Measurements from ENCODE around the gene SEC24B. TPM values are rescaled to one million over a fixed set of nuclear protein-coding genes. Genes with fewer than 3 reads are reported as not detected.
"Not testable (repeated sequence)": the region's sequence is repeated elsewhere in the genome, so short reads cannot be mapped to it uniquely, and the experiment has no call there.

SEC24B gene
- total RNA-seq, 6 donors from 2014 or later = 17.4 to 38.8 (median 29.2) TPM

DNA sequence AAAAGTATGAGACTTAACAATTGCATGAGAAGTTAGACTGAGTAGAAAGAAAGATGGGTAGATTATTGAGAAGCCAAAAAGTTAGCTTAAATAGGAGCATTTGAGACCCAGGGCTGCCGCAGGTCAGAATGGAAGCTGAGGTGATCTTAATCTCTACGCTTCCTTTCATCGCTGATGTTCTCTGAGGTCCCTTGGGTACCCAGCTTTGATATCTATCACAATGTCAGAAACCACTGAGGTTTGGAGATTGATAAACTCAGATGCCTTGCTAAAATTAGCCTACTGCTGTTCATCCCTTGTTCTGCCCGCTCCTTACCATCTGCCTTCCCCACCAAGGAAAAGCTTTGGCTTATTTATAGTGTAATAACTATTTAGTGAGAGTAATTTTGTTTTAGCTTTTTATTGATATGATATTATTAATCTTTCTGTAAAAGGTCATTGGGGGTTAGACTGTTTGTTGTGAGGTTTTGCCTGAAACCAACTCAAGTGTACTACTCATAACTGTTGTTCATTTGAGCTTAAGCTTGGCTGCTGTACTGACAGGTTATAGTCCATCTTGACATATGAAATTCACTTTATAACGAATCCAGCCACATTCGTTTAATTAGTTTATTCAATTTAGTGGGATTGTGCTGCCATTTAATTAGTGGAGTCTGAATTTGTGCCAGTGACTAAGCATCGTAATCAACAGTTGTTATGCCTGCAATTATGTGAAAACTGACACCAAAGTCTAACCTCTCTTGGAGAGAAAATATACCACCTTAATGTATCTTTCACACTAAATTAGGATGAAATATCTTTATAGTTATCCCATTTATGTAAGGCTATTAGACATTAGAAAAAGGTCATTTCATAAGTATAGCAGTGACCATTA lies 141.6 kb downstream of the SEC24B start:
- whole genome bisulfite sequencing, 2 donors = 91% methylated on average over 7 of the region's 7 CpGs
- ATAC-seq (ENCODE audit: low FRiP score in 2 of 2) (no peak), DNase-seq (no peak)
- Histone ChIP-seq H3K27me3 (no peaks in the 10 kb centered on the region), H3K4me3 (no peak overlapping the region), H3K4me1 (peaks cover 0 to 4% (median 3%) of the 10 kb centered on the region in 4 donors), H3K27ac (no peak overlapping the region), H3K9me3 (no peaks in the 10 kb centered on the region), H3K36me3 (no peaks in the 10 kb centered on the region)
- TF ChIP-seq POLR2A (IDR thresholded peaks at IDR 0.05) (no peak), EP300 (IDR thresholded peaks at IDR 0.05) (no peak), POLR2AphosphoS5 (IDR thresholded peaks at IDR 0.05) (no peak)
- TF ChIP-seq, protein P1, sequence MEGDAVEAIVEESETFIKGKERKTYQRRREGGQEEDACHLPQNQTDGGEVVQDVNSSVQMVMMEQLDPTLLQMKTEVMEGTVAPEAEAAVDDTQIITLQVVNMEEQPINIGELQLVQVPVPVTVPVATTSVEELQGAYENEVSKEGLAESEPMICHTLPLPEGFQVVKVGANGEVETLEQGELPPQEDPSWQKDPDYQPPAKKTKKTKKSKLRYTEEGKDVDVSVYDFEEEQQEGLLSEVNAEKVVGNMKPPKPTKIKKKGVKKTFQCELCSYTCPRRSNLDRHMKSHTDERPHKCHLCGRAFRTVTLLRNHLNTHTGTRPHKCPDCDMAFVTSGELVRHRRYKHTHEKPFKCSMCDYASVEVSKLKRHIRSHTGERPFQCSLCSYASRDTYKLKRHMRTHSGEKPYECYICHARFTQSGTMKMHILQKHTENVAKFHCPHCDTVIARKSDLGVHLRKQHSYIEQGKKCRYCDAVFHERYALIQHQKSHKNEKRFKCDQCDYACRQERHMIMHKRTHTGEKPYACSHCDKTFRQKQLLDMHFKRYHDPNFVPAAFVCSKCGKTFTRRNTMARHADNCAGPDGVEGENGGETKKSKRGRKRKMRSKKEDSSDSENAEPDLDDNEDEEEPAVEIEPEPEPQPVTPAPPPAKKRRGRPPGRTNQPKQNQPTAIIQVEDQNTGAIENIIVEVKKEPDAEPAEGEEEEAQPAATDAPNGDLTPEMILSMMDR (IDR thresholded peaks at IDR 0.05) = no peak

DNA sequence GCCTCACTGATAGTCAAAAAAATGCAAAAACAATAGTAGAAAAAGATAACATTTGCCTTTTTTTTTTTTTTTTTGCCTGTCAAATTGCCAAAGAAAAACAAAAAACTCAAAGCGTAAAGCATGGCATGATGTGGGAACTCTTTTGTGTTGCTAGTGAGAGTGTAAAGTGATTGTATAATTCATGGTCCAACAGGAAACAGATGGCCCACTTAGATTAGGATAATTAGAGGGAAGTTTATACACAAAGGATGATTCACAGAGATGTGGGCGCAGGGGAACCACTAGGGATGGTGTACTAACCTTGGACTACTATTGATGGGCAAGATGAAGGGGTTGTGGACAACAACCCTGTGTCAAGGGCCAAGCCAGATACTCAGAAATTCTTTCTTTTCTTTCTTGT lies 142.8 kb downstream of the SEC24B start:
- Histone ChIP-seq H3K27ac (no peak overlapping the region), H3K27me3 (no peaks in the 10 kb centered on the region), H3K4me3 (no peak overlapping the region), H3K4me1 (peaks cover 0 to 4% (median 3%) of the 10 kb centered on the region in 4 donors), H3K9me3 (no peaks in the 10 kb centered on the region), H3K36me3 (no peaks in the 10 kb centered on the region)
- no peak for ATAC-seq (ENCODE audit: low FRiP score in 2 of 2)
- WGBS, 2 donors = 49 to 57% methylated on average over 2 of the region's 2 CpGs
- DNase-seq = no peak
- TF ChIP-seq POLR2AphosphoS5 (IDR thresholded peaks at IDR 0.05) (peak in 1 of 2 donors; percentile 11), EP300 (IDR thresholded peaks at IDR 0.05) (peak in 2 of 4 donors; percentile 22 to 38)
- TF ChIP-seq, protein P1 (IDR thresholded peaks at IDR 0.05) = no peak

DNA sequence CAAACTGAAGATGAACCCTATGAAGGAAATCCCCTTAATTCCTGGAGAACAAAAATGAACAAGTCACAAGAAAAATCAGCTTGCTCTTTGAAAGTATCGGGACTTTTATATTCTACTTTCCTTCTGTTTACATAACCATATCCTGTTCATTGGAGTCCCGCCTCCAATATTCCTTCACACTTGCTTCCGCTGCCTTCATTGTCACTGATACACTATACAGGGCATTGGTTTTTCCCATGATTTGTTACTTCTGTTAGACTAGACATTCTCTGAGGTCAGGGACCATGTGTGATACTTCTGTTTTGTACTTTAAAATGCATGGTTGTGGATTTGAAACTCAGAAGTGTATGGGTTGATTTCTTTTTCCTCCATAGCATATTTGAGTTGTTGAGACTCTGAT lies 145.2 kb downstream of the SEC24B start:
- H3K4me3 ChIP-seq = no peak overlapping the region
- H3K4me1 ChIP-seq = peaks cover 0 to 4% (median 3%) of the 10 kb centered on the region in 4 donors
- 66 to 73% methylated on average over 3 of the region's 3 CpGs for WGBS, 2 donors
- no peaks in the 10 kb centered on the region for H3K27me3 ChIP-seq
- H3K36me3 ChIP-seq = no peaks in the 10 kb centered on the region
- H3K9me3 ChIP-seq = no peaks in the 10 kb centered on the region
- ATAC-seq (ENCODE audit: low FRiP score in 2 of 2) (no peak), DNase-seq (no peak)
- no peak overlapping the region for H3K27ac ChIP-seq
- TF ChIP-seq, protein P1 (IDR thresholded peaks at IDR 0.05) = no peak
- no peak for TF ChIP-seq POLR2AphosphoS5 (IDR thresholded peaks at IDR 0.05)
- no peak for TF ChIP-seq POLR2A (IDR thresholded peaks at IDR 0.05)
- no peak for TF ChIP-seq EP300 (IDR thresholded peaks at IDR 0.05)

DNA sequence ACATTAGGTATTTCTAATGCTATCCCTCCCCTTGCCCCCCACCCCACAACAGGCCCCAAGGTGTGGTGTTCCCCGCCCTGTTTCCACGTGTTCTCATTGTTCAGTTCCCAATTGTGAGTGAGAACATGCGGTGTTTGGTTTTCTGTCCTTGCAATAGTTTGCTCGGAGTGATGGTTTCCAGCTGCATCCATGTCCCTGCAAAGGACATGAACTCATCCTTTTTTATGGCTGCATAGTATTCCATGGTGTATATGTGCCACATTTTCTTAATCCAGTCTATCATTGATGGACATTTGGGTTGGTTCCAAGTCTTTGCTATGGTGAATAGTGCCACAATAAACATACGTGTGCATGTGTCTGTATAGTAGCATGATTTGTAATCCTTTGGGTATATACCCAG lies 146.4 kb downstream of the SEC24B start:
- H3K4me3 ChIP-seq; H3K4me1 ChIP-seq; H3K9me3 ChIP-seq; H3K27ac ChIP-seq; DNase-seq; H3K27me3 ChIP-seq; H3K36me3 ChIP-seq; ATAC-seq (ENCODE audit: low FRiP score in 2 of 2): not testable (repeated sequence)
- WGBS, 2 donors = 92 to 96% methylated on average over 5 of the region's 5 CpGs

DNA sequence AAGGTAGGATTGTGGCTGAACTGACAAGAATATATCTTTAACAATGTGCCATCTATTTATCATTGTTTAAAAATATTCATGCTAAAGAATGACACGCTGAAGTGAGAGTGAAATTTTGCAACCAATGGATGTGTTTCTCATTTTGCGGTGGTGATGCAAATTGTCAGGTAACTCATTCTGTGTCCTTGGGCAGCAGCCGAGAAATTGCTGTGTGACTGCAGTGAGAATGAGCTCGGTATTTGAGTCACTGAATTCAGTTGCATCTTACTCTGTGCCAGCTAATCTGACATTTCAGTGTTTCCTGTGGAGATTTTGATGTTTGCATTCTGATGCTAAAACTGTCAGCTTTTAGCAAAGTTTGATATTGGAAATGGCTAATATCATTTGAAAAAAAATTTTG lies 154.6 kb downstream of the SEC24B start:
- WGBS, 2 donors = 76 to 79% methylated on average over 4 of the region's 4 CpGs
- no peaks in the 10 kb centered on the region for H3K27me3 ChIP-seq
- no peak for DNase-seq
- H3K36me3 ChIP-seq = no peaks in the 10 kb centered on the region
- H3K4me1 ChIP-seq = peaks cover 0 to 4% (median 0%) of the 10 kb centered on the region in 4 donors
- no peak for TF ChIP-seq POLR2A (IDR thresholded peaks at IDR 0.05)
- TF ChIP-seq, protein P1 (IDR thresholded peaks at IDR 0.05) = no peak
- H3K4me3 ChIP-seq = no peak overlapping the region
- ATAC-seq (ENCODE audit: low FRiP score in 2 of 2) = no peak
- no peak overlapping the region for H3K27ac ChIP-seq
- no peaks in the 10 kb centered on the region for H3K9me3 ChIP-seq
